LNCaP clone FGC (cell line): ENCODE data around the gene NXPE4.

Experiments used
- DNase-seq: peaks from one replicate; pipeline ENCODE4 v3.0.0-alpha.2; 2011; ENCODE audit warnings: low read depth
- H3K4me3 ChIP-seq: 2 replicates; pipeline ENCODE4 v1.5.1; 2011; ENCODE audit warnings: mild to moderate bottlenecking, low read depth, low read length, control low read depth
- CTCF ChIP-seq: IDR thresholded peaks from 2 replicates; pipeline ENCODE4 v1.5.1; 2012; ENCODE audit warnings: mild to moderate bottlenecking; ENCODE audit not compliant: control insufficient read depth, insufficient read depth; ENCODE audit errors: extremely low read depth

NXPE4 gene

DNA sequence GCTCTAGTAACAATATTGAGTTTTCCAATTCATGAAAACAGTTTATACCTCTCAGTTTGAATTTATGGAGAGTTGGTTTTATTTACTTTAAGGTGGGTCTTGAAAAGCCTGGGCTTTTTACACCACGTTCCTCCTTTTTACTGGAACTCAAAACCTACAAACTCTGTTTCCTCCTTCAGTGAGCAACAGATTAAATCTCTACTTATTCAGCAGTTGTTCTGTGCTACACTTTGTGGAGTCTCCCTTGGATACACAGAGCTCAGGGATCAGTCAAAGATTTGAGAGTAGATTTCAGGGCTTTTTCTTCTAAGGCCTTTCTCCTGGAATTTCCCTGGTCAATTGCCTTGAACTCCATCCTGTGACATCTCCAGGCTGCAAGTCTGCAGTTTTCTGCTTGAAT is 39.5 kb downstream of the NXPE4 start:
- H3K4me3 ChIP-seq: no peak overlapping the region
- no peak for DNase-seq
- TF ChIP-seq CTCF: no peak

DNA sequence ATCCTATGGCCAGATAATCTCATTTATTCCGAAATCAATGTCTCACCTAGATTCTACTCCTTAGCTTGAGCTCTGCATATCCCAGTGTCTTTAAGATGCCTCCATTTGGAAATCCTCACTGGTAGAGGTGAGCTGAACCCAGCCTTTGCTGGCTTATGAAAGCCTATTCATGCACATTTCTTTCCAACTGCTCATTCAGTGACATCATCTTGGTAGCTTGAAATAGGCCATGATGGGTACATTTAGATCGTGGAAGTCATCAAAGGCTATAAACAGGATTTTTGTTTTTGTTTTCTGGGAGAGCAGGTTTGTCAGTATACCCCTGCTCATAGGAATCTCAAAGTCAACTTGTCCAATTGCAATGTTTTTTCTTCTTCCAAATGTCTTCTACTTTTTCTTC is 41.9 kb downstream of the NXPE4 start:
- no peak for TF ChIP-seq CTCF
- H3K4me3 ChIP-seq: no peak overlapping the region
- DNase-seq: no peak

DNA sequence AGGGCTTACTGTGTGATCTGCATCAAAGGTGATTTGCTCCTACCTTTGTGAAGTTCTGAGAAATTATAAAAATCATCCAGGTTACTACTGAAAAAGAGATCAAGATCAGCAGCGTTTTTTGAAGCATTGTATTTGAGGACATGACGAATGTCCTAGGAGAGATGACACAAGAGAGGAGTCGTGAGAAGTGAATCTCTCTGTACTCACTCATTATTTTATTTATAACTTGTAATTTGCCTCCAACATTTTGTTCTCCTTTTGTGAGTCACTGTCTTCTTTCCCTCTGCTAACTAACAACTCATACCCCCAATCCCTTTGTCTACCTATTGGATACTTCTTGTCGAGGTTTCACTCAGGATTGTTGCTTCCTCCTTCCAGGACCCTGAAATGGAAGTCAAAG is 44.5 kb downstream of the NXPE4 start:
- TF ChIP-seq CTCF: no peak
- DNase-seq: no peak
- H3K4me3 ChIP-seq: no peak overlapping the region

GRCh38 chr11:114525682-114526081 is 69.9 kb downstream of the NXPE4 start:
- DNase-seq: no peak
- H3K4me3 ChIP-seq: no peak overlapping the region
- TF ChIP-seq CTCF: no peak

DNA sequence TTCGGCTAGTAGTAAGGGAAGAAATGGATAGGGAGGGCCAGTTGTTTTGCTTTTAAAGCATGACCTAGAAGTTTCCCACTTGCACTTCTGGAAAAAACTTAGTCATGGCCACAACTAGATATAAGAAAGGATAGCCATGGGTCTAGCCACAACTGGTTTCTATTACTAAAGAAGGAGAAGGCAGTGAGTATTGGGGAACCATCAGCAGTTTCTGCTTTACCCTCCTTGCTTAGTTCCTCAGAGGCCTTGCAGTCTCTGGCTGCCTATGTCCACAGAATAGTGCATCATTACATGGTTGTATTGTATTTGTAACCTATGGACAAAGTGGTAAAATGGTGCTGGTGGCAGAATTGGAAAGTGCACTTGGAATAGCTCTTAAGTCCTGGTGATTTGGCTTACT is 71.5 kb downstream of the NXPE4 start:
- no peak for TF ChIP-seq CTCF
- H3K4me3 ChIP-seq: no peak overlapping the region
- DNase-seq: no peak

DNA sequence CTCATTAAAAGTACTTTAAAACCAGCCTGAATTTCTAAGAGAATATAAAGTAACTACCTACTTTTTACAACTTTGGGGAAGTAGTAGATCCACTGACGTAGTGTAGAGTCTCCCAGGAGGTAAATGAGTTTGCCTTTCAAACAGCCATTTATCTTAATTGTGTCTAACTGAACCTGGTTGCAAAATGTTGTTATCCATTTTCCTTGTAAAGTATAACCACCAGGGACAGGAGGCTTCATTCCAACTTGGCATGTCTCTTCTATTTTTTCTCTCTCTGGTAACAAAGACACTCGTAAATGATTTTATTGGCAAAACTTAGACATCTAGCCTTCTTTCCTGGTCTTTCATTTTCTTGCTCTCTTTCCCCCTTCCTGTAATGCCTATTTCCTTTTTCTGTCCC is 72.8 kb downstream of the NXPE4 start:
- TF ChIP-seq CTCF: no peak
- DNase-seq: peak; percentile 79

More for the DNA sequence above, 72.8 kb downstream of the NXPE4 start:
- H3K4me3 ChIP-seq: no peak overlapping the region
